Activated CD8-positive, alpha-beta memory T cell treated with anti-CD3 and anti-CD28 coated beads for 48 hours (primary cell): ENCODE results near the gene YLPM1.

Experiments used
- DNase-seq, 3 experiments: peaks; one replicate each; pipeline ENCODE4 v3.0.0-alpha.2; 2020; ENCODE audit warnings: low read depth in 2 of 3, low spot score in 2 of 3

The YLPM1 gene

GRCh38 chr14:74867673-74868072 lies 104.6 kb downstream of the YLPM1 start:
- DNase-seq = peak in 2 of 3 experiments; percentile 24 to 36

GRCh38 chr14:74868739-74869138 lies 105.6 kb downstream of the YLPM1 start:
- no peak for DNase-seq

- no peak for DNase-seq
Observed at GRCh38 chr14:74871819-74872218, 108.7 kb downstream of the YLPM1 start.

GRCh38 chr14:74875204-74875603 lies 112.1 kb downstream of the YLPM1 start:
- no peak for DNase-seq

GRCh38 chr14:74875941-74876913 lies 113.1 kb downstream of the YLPM1 start, which contains the start of gene PROX2:
PROX2 (minus strand) TSS chr14:74876145; CDS start chr14:74863834, 12,311 bp downstream.
- peak in 2 of 3 experiments; percentile 6 to 18 for DNase-seq

GRCh38 chr14:74879427-74880182 lies 116.5 kb downstream of the YLPM1 start:
- no peak for DNase-seq

GRCh38 chr14:74881431-74882102 lies 118.5 kb downstream of the YLPM1 start, which contains the start of gene DLST:
DLST (plus strand) TSS chr14:74881916; CDS start chr14:74881954, 38 bp downstream.
- peak; percentile 81 to 87 (median 83) for DNase-seq

- DNase-seq = peak in 2 of 3 experiments; percentile 19 to 40
Observed at GRCh38 chr14:74882103-74882920, 119.2 kb downstream of the YLPM1 start.
